ENCODE measurements around the gene DENND1B. TPM values are rescaled to one million over a fixed set of nuclear protein-coding genes. Genes with fewer than 3 reads are reported as not detected.

Gene DENND1B
- total and polyA plus RNA-seq, 2 donors (not counting 1 experiment from before 2014, with no cell fraction given): 4.3 to 25.4 TPM

DNA sequence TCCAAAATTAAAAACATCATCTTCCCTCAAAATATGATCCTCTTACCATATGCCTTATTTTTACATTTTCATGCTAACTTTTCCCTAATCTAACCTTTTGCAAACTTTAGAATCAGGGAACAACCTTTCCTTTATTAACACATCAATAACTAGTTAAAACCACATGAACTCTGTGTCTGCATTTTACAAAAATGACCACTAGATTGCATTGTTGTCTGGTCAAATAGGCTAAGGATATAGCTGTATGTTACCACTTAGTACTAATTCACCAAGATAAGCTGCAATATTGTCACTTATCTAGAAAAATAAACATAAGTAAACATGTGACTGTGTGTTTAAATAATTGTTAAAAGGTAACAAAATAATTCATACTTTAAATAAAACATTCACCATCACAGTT, 82.3 kb downstream of the DENND1B start:
- no peak overlapping the region for H3K9ac ChIP-seq (ENCODE audit: low read length)
- no peak overlapping the region for H3K4me3 ChIP-seq (ENCODE audit: control extremely low read depth in 1 of 5, extremely low read depth in 1 of 5, insufficient read depth in 1 of 5, low read depth in 2 of 5, low read length in 4 of 5)
- H3K4me3 Mint-ChIP-seq: no peak overlapping the region
- H3K27ac ChIP-seq (ENCODE audit: low read length in 2 of 2): no peak overlapping the region
- DNase-seq (peak; percentile 13), ATAC-seq (ENCODE audit: low read depth) (no peak)
- H3K9me3 ChIP-seq (ENCODE audit: control extremely low read depth in 1 of 3, control insufficient read depth in 2 of 3, insufficient read depth in 1 of 3, low read length in 2 of 3): peaks cover 0 to 8% (median 2%) of the 10 kb centered on the region in 3 donors
- no peaks in the 10 kb centered on the region for H3K36me3 ChIP-seq (replicated peaks in 1 of 2; ENCODE audit: control extremely low read depth in 1 of 2, control insufficient read depth in 1 of 2, extremely low read depth in 1 of 2, insufficient read depth in 2 of 2, low read length in 1 of 2)
- H3K9me3 Mint-ChIP-seq (ENCODE audit: insufficient read depth): peaks cover 4% of the 10 kb centered on the region
- no peaks in the 10 kb centered on the region for H3K27me3 ChIP-seq (replicated peaks in 1 of 4; ENCODE audit: control extremely low read depth in 1 of 4, control insufficient read depth in 3 of 4, insufficient read depth in 4 of 4, low read length in 3 of 4)
- H3K4me1 Mint-ChIP-seq: peaks cover 28% of the 10 kb centered on the region
- no peak overlapping the region for H3K27ac Mint-ChIP-seq
- TF ChIP-seq, protein P1, sequence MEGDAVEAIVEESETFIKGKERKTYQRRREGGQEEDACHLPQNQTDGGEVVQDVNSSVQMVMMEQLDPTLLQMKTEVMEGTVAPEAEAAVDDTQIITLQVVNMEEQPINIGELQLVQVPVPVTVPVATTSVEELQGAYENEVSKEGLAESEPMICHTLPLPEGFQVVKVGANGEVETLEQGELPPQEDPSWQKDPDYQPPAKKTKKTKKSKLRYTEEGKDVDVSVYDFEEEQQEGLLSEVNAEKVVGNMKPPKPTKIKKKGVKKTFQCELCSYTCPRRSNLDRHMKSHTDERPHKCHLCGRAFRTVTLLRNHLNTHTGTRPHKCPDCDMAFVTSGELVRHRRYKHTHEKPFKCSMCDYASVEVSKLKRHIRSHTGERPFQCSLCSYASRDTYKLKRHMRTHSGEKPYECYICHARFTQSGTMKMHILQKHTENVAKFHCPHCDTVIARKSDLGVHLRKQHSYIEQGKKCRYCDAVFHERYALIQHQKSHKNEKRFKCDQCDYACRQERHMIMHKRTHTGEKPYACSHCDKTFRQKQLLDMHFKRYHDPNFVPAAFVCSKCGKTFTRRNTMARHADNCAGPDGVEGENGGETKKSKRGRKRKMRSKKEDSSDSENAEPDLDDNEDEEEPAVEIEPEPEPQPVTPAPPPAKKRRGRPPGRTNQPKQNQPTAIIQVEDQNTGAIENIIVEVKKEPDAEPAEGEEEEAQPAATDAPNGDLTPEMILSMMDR (IDR thresholded peaks at IDR 0.05): no peak
- no peak for TF ChIP-seq EZH2 (IDR thresholded peaks at IDR 0.05; ENCODE audit: borderline replicate concordance, insufficient read depth, low read depth, low read length, poor library complexity, severe bottlenecking)
- ChIA-PET CTCF (interaction anchor here (0.9 to 5.0 kb wide), 5 partner anchors 11 to 231 kb away, joined by 3 to 40 read pairs (median 4); partner anchors contain the start of gene DENND1B), POLR2A (no interaction called here)
- no peaks in the 10 kb centered on the region for H3K27me3 Mint-ChIP-seq
- intact Hi-C loops (cut with micrococcal nuclease): loop anchor here (5.0 kb wide), 2 partner anchors 44 to 174 kb away; no protein-coding TSS in a partner anchor
- H2AFZ ChIP-seq (ENCODE audit: insufficient read depth, low read depth, low read length, poor library complexity, severe bottlenecking): no peak overlapping the region
- H3K4me2 ChIP-seq (replicated peaks; ENCODE audit: low read depth, low read length, poor library complexity, severe bottlenecking): no peak overlapping the region
- H4K20me1 ChIP-seq (ENCODE audit: control insufficient read depth, insufficient read depth, low read length, poor library complexity, severe bottlenecking): no peaks in the 10 kb centered on the region
- peaks cover 0 to 3% of the 10 kb centered on the region in 2 donors for H3K4me1 ChIP-seq (ENCODE audit: control insufficient read depth in 2 of 2, insufficient read depth in 2 of 2, low read length in 2 of 2)
- peaks cover 23% of the 10 kb centered on the region for H3K79me2 ChIP-seq (ENCODE audit: control insufficient read depth, insufficient read depth, low read length)

DNA sequence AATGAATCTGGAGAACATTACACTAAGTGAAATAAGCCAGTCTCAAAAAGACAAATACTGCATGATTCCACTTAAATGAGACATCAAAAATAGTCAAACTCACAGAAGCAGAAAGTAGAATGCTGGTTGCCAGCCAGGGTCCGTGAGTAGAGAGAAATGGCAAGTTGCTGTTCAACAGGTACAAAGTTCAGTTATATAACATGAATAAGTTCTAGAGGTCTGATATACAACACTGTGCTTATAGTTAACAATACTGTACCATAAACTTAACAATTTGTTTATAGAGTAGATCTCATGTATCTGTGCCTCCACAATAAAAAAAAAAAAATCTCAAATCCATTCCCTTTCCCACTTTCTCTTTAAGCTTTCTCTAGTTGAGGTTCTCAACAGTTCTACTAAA, 83.5 kb downstream of the DENND1B start:
- POLR2A ChIA-PET: no interaction called here
- ATAC-seq (ENCODE audit: low read depth): no peak

More for the DNA sequence above, 83.5 kb downstream of the DENND1B start:
- Mint-ChIP-seq H3K27ac (no peak overlapping the region), H3K27me3 (no peaks in the 10 kb centered on the region), H3K9me3 (ENCODE audit: insufficient read depth) (peaks cover 4% of the 10 kb centered on the region), H3K4me3 (no peak overlapping the region), H3K4me1 (peaks cover 21% of the 10 kb centered on the region)
- no peak overlapping the region for H3K4me3 ChIP-seq (ENCODE audit: control extremely low read depth in 1 of 5, extremely low read depth in 1 of 5, insufficient read depth in 1 of 5, low read depth in 2 of 5, low read length in 4 of 5)
- H3K36me3 ChIP-seq (replicated peaks in 1 of 2; ENCODE audit: control extremely low read depth in 1 of 2, control insufficient read depth in 1 of 2, extremely low read depth in 1 of 2, insufficient read depth in 2 of 2, low read length in 1 of 2): no peaks in the 10 kb centered on the region
- H3K27ac ChIP-seq (ENCODE audit: low read length in 2 of 2): no peak overlapping the region
- no peak overlapping the region for H2AFZ ChIP-seq (ENCODE audit: insufficient read depth, low read depth, low read length, poor library complexity, severe bottlenecking)
- H4K20me1 ChIP-seq (ENCODE audit: control insufficient read depth, insufficient read depth, low read length, poor library complexity, severe bottlenecking): no peaks in the 10 kb centered on the region
- TF ChIP-seq, protein P1 (IDR thresholded peaks at IDR 0.05): no peak
- no peak for TF ChIP-seq EZH2 (IDR thresholded peaks at IDR 0.05; ENCODE audit: borderline replicate concordance, insufficient read depth, low read depth, low read length, poor library complexity, severe bottlenecking)
- DNase-seq: no peak
- no peak overlapping the region for H3K9ac ChIP-seq (ENCODE audit: low read length)
- no peak overlapping the region for H3K4me2 ChIP-seq (replicated peaks; ENCODE audit: low read depth, low read length, poor library complexity, severe bottlenecking)
- intact Hi-C loops (cut with micrococcal nuclease): loop anchor here (5.0 kb wide), 2 partner anchors 45 to 175 kb away; no protein-coding TSS in a partner anchor
- no peaks in the 10 kb centered on the region for H3K27me3 ChIP-seq (replicated peaks in 1 of 4; ENCODE audit: control extremely low read depth in 1 of 4, control insufficient read depth in 3 of 4, insufficient read depth in 4 of 4, low read length in 3 of 4)
- H3K79me2 ChIP-seq (ENCODE audit: control insufficient read depth, insufficient read depth, low read length): peaks cover 23% of the 10 kb centered on the region
- H3K4me1 ChIP-seq (ENCODE audit: control insufficient read depth in 2 of 2, insufficient read depth in 2 of 2, low read length in 2 of 2): peaks cover 0 to 3% of the 10 kb centered on the region in 2 donors
- CTCF ChIA-PET: interaction anchor here (5.0 kb wide), 1 partner anchor 178 kb away, joined by 40 read pairs; no protein-coding TSS in a partner anchor
- no CpG with 5 or more reads among the region's 1 CpG for WGBS (ENCODE audit: insufficient coverage)
- H3K9me3 ChIP-seq (ENCODE audit: control extremely low read depth in 1 of 3, control insufficient read depth in 2 of 3, insufficient read depth in 1 of 3, low read length in 2 of 3): peaks cover 0 to 8% (median 2%) of the 10 kb centered on the region in 3 donors
